PC-3 (cell line): Measurements from ENCODE around the gene NAA60.

Experiments
- EZH2phosphoT487 ChIP-seq: fragments of 300-600 bp; sonication (generic); IDR thresholded peaks from 2 replicates; pipeline ENCODE4 v1.6.1; 2018; ENCODE audit warnings: mild to moderate bottlenecking, antibody characterized with exemption, low read length, borderline replicate concordance
- TF ChIP-seq, protein P1 (sequence below): fragments of 300-600 bp; sonication (generic); conservative IDR thresholded peaks from 2 replicates; pipeline ENCODE4 v1.5.1; 2017; ENCODE audit warnings: antibody characterized with exemption, low read depth, mild to moderate bottlenecking, low read length

DNA sequence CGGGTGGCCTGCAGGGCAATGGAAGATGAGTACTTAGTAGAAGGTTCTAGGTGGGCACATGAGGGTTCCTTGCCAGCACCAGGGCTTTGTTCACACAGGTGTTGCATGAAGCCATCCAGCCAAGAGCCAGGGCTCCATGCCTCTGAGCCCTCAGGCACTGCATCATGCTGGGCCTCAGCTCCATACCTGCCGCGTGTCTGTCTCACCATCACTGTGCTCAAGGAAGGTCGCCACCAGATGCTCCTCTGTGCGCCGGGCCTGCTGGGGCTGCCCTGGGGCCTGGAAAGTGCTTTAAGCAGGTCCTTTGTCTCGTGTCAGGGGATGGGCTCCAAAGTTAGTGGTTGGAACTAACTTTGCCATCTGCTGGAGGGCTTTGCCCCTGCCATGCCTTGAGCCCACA, 26.3 kb downstream of the NAA60 start:
- TF ChIP-seq, protein P1, sequence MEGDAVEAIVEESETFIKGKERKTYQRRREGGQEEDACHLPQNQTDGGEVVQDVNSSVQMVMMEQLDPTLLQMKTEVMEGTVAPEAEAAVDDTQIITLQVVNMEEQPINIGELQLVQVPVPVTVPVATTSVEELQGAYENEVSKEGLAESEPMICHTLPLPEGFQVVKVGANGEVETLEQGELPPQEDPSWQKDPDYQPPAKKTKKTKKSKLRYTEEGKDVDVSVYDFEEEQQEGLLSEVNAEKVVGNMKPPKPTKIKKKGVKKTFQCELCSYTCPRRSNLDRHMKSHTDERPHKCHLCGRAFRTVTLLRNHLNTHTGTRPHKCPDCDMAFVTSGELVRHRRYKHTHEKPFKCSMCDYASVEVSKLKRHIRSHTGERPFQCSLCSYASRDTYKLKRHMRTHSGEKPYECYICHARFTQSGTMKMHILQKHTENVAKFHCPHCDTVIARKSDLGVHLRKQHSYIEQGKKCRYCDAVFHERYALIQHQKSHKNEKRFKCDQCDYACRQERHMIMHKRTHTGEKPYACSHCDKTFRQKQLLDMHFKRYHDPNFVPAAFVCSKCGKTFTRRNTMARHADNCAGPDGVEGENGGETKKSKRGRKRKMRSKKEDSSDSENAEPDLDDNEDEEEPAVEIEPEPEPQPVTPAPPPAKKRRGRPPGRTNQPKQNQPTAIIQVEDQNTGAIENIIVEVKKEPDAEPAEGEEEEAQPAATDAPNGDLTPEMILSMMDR: no peak
- TF ChIP-seq EZH2phosphoT487: no peak
